ENCODE measurements around the gene ELAPOR2.
"Not testable (repeated sequence)": the region's sequence is repeated elsewhere in the genome, so short reads cannot be mapped to it uniquely, and the experiment has no call there.

ELAPOR2 gene, protein sequence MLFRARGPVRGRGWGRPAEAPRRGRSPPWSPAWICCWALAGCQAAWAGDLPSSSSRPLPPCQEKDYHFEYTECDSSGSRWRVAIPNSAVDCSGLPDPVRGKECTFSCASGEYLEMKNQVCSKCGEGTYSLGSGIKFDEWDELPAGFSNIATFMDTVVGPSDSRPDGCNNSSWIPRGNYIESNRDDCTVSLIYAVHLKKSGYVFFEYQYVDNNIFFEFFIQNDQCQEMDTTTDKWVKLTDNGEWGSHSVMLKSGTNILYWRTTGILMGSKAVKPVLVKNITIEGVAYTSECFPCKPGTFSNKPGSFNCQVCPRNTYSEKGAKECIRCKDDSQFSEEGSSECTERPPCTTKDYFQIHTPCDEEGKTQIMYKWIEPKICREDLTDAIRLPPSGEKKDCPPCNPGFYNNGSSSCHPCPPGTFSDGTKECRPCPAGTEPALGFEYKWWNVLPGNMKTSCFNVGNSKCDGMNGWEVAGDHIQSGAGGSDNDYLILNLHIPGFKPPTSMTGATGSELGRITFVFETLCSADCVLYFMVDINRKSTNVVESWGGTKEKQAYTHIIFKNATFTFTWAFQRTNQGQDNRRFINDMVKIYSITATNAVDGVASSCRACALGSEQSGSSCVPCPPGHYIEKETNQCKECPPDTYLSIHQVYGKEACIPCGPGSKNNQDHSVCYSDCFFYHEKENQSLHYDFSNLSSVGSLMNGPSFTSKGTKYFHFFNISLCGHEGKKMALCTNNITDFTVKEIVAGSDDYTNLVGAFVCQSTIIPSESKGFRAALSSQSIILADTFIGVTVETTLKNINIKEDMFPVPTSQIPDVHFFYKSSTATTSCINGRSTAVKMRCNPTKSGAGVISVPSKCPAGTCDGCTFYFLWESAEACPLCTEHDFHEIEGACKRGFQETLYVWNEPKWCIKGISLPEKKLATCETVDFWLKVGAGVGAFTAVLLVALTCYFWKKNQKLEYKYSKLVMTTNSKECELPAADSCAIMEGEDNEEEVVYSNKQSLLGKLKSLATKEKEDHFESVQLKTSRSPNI

GRCh38 chr7:87059525-87060287 is at the start of gene ELAPOR2:
ELAPOR2 (minus strand) TSS chr7:87059654; CDS start chr7:87059513, 141 bp downstream.
- no peak for DNase-seq (ENCODE audit: low read depth, low spot score)

DNA sequence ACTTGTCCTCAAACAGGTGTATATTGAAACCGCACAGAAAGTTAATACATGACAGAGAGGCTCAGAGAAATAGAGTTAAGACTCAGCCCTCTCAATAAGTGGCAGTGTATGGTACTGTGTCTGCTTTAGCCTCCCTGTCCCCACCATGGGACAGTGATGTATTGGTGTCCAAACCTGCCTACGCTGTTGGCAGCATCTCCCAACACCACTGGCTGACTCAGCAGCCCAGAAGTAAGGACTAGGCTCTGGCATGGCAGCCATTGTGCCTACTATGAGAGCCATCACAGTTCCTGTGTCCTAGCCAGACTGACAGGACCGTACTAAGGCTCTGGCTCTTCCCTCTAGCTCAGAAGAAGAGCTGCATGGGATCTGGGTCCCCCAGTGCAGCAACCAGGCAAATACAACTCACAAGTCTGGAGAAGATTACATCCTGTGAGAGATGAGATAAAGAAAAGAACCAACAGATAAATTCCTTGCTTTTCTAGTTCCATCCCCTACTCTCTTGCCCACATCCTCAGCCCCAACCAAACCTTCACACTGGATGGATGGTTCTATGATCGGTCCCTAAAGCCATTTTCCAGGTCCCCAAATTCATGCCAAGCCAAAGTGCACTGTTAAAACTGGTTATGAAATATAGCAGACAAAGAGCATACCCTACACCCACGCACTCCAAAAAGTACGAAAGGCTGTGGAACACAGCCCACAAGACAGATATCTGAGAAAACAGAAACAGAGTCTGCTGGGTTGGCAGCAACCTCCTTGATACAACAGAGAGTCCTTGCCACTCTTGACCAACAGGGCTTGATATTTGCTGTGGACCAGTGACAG is 48.7 kb upstream of the ELAPOR2 start:
- no peak for DNase-seq (ENCODE audit: low read depth, low spot score)

DNA sequence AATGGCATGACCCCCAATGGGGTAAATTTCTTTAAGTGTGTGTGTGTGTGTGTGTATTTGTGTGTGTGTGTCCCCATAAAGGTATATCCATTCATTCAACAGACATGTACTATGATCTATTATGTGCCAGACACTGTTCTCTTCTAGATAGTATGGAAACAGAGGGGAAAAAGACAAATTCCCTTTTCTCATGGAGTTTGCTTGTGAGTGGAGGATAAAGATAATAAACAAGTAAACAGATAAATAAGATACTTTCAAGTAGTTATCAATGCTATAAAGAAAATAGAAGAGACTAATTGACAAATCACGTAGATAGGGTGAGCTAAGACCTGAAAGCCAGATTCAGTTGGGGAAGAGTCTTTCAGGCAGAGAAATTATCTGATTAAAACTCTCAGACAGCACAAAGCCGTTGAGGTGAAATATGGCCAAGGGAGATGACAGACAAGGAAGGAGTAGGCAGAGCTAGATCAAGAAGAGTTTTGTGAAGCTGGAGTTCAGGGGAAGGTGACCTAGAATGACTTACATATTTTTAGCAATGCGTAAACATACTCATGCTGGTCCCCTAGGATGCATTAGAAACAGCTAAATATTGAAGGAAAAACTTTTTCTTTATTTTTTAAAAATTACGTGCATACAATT is 47.6 kb upstream of the ELAPOR2 start:
- no peak for DNase-seq (ENCODE audit: low read depth, low spot score)

DNA sequence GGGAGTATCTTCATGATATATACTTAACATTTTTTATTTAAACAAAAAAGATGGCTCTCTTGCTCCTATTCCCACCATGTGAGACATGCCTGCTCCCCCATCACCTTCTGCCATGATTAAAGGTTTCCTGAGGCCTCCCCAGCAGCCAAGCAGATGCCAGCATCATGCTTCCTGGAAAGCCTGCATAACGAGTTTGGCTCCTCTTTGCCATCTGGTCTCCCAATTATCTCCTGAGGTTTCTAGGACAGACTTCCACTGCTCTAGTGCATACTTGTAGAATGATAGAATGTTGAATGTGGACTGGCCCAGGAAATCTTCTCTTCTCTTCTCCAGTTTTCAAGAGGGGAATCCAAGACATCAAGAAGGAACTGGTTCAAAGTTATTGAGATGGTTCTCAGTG is 45.9 kb upstream of the ELAPOR2 start:
- no peak for DNase-seq (ENCODE audit: low read depth, low spot score)

GRCh38 chr7:87100326-87100725 is 40.9 kb upstream of the ELAPOR2 start:
- no peak for DNase-seq (ENCODE audit: low read depth, low spot score)

GRCh38 chr7:87097375-87097774 is 37.9 kb upstream of the ELAPOR2 start:
- not testable (repeated sequence) for DNase-seq (ENCODE audit: low read depth, low spot score)

DNA sequence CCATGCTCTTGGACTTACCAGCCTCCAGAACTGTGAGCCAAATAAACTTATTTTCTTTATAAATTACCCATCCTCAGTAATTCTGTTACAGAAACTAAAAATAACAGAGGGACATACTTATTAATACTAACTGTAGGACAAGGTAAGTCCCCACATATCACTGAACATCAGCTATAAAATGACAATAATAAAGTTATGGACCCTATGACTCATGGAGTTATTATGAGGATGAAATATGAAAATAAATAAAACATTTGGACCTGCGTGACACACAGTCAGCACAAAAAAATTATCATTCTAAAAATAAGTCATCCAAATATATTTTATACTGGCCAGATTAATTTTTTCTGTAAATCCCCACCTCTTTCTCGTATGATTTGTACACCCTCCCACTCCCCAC is 34.9 kb upstream of the ELAPOR2 start:
- DNase-seq (ENCODE audit: low read depth, low spot score) = no peak

GRCh38 chr7:87092568-87093091 is 33.2 kb upstream of the ELAPOR2 start:
- no peak for DNase-seq (ENCODE audit: low read depth, low spot score)

DNA sequence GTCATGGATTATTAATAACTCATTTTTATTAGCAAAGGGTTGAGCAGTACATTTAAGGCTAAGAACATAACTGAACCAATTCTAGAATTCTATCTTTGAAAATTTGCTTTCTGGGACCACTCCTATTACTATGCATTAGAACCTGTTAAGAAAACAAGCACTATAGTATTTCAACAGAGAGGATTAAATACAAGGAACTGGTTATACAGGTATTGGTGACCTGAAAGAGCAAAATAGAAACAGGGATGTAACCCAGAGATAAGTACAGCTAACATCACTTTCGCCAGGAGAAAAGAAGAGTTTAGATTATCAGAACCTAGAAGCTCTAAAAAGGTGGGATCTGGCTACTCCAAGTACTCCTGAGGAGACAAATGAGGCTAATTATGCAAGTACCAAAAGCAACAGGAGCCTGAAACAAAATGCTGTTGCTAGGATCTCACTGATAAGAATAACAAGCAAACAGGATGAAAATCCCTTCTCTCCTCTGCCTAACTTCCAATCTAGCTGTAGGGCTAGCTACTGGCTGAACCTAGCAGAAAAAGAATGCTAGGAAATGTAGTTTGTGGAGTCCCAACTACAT is 32.1 kb upstream of the ELAPOR2 start:
- DNase-seq (ENCODE audit: low read depth, low spot score) = no peak

DNA sequence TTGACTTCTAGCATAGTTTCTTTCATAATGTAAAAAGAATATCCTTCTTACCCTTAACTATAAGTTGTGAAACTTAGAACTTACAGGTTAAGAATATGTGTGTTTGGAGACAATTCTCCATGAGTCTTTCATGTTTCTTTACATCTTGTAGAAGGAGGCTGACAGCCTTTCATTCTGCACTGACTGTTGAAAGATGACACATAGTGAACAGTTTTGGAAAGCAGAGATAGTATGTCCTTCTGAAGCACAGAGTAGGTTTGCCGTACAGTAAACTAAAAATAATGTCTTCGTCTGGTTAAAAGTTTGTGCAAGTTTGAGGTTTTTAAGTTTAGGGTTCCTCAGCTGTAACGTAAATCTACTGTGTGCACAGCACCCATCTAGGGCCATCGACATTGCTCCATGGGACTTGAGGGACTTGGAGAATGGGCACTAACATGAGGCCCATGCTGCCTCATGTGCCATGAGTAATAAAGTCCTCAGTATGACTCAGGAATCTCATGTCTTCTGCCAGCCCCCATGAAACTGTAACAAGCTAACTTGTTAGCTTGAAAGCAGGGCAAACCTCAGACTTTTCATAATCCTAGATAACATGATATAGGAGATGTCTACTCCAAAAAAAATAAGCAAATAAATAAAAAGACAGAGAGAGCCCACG is 24.5 kb upstream of the ELAPOR2 start:
- no peak for DNase-seq (ENCODE audit: low read depth, low spot score)

DNA sequence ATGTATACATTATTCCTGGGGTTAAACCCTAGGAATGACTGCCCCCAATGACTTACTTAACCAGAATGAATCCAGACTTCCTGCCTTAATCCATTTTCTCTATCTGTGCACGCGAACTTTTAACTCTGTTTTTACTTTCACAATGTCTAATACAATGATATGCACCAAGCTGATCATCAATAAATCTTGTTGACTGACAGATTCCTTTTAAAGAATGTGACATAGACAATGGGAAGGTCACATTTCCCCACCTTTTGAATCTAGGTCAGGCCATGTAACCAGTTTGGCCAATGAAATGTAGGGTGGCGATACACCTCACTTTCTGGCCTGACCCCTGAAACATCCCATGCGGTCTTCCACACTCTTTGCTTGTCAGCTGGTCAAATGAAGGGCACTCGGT is 23.2 kb upstream of the ELAPOR2 start:
- DNase-seq (ENCODE audit: low read depth, low spot score) = no peak

GRCh38 chr7:87075671-87076404 is 16.4 kb upstream of the ELAPOR2 start:
- no peak for DNase-seq (ENCODE audit: low read depth, low spot score)

DNA sequence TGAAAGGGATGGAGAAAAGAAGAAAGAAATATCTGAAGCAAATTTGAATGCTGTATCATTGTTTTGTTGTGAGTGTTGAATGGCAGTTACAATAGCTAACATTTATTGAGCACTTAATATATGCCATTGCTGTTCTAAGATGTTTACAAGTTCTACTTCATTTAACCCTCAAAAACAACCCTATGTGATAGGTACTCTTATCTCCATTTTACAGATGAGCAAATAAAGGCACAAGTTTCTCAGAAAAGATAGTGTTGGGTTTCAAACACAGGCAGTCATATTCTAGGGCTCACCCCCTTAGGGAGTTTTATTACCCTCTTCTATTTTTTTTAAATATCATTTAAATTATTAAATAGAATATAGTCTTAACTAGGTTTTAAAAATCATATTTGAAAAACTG is 8.3 kb upstream of the ELAPOR2 start:
- no peak for DNase-seq (ENCODE audit: low read depth, low spot score)

DNA sequence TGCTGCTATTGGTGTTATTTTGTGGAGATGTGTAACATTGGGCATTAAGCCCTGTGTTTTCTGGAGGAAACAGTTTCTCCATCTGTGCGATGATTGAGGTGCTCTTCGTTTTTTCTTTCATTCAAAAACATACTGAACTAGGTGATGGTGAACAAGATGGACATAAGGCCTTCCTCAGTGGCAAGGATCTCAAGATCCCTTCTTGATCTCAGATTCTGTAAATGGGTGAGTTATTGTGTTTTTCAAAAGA is 759 bp upstream of the ELAPOR2 start:
- DNase-seq (ENCODE audit: low read depth, low spot score) = no peak

GRCh38 chr7:87058744-87059524 is 520 bp downstream of the ELAPOR2 start:
- no peak for DNase-seq (ENCODE audit: low read depth, low spot score)

GRCh38 chr7:87057210-87057609 is 2.2 kb downstream of the ELAPOR2 start:
- no peak for DNase-seq (ENCODE audit: low read depth, low spot score)

DNA sequence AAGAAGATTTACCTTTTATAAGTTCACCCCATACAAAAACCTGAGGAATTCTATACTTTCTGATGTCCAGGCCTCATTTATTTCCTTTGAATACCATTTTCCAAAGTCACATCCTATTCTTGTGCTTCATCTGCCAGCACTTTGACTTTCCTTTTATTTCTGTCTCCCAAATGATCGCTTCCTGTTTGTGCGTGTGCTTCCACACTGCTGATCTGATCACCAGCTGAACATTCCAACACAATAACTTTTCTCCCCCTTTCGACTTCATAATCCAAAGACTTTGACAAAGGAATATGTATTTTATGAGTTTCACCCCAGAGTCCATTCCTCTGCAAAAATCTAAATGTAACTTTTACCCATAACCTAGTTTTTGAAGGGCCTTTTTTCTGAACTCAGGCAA is 3.1 kb downstream of the ELAPOR2 start:
- no peak for DNase-seq (ENCODE audit: low read depth, low spot score)

DNA sequence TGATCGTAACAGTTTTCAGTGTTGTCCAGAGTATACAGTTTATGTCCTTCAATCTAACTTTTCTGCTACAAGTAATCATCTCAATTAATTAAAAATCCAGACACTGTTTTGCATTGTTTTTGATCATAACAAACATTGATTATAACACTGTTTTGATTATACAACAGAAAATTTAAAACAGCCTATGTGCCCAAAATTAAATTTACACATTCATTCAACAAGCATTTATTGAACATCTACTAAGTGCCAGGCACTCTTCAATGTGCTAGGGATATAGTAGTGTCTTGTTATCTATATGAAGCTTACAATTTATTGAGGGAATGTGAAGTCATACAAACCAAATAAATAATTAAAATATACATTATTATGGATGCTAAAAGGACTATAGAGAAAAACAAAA is 10.6 kb downstream of the ELAPOR2 start:
- DNase-seq (ENCODE audit: low read depth, low spot score) = no peak
